ENCODE data around the gene PRR29. TPM values are rescaled to one million over a fixed set of nuclear protein-coding genes. Genes with fewer than 3 reads are reported as not detected.

PRR29 gene
- total RNA-seq, 2 experiments from 2014 or later = 0.16 to 0.29 TPM

- Histone ChIP-seq H3K27ac (ENCODE audit: low read depth, low read length, poor library complexity, severe bottlenecking) (no peak overlapping the region), H3K9me2 (ENCODE audit: insufficient read depth, low read length) (no peaks in the 10 kb centered on the region), H3K4me3 (ENCODE audit: low read depth, low read length, poor library complexity, severe bottlenecking) (no peak overlapping the region), H3K4me2 (ENCODE audit: low read length) (no peak overlapping the region), H2AFZ (ENCODE audit: low read length) (no peak overlapping the region), H3K9me3 (ENCODE audit: low read length) (no peaks in the 10 kb centered on the region), H3K4me1 (ENCODE audit: insufficient read depth, low read length, poor library complexity, severe bottlenecking) (no peaks in the 10 kb centered on the region), H4K20me1 (ENCODE audit: insufficient read depth, low read length) (no peaks in the 10 kb centered on the region), H3K36me3 (ENCODE audit: insufficient read depth, low read length) (peaks cover 65% of the 10 kb centered on the region), H3K79me2 (ENCODE audit: insufficient read depth, low read depth, low read length) (no peaks in the 10 kb centered on the region)
- TF ChIP-seq CTCF (conservative IDR thresholded peaks at IDR 0.05; ENCODE audit: low read length) (no peak), EZH2phosphoT487 (IDR thresholded peaks at IDR 0.05; ENCODE audit: borderline replicate concordance, low read depth, low read length) (no peak)
- ChIA-PET POLR2A (no interaction called here), CTCF (ENCODE audit: unreplicated experiment) (no interaction called here)
- no peak for DNase-seq (ENCODE audit: low spot score)
- BruUV-seq (replicated peaks) = no TSS peak
- intact Hi-C loops (cut with micrococcal nuclease; ENCODE audit: unreplicated experiment) = no loop called here
These were observed 47.0 kb downstream of the PRR29 start for GRCh38 chr17:64045176-64045575.

GRCh38 chr17:64048805-64049204 lies 50.7 kb downstream of the PRR29 start:
- Histone ChIP-seq H3K27ac (ENCODE audit: low read depth, low read length, poor library complexity, severe bottlenecking) (no peak overlapping the region), H3K79me2 (ENCODE audit: insufficient read depth, low read depth, low read length) (no peaks in the 10 kb centered on the region), H3K4me3 (ENCODE audit: low read depth, low read length, poor library complexity, severe bottlenecking) (no peak overlapping the region), H3K4me1 (ENCODE audit: insufficient read depth, low read length, poor library complexity, severe bottlenecking) (no peaks in the 10 kb centered on the region), H3K9me3 (ENCODE audit: low read length) (no peaks in the 10 kb centered on the region), H2AFZ (ENCODE audit: low read length) (no peak overlapping the region), H3K36me3 (ENCODE audit: insufficient read depth, low read length) (peaks cover 78% of the 10 kb centered on the region), H4K20me1 (ENCODE audit: insufficient read depth, low read length) (no peaks in the 10 kb centered on the region), H3K9me2 (ENCODE audit: insufficient read depth, low read length) (no peaks in the 10 kb centered on the region), H3K4me2 (ENCODE audit: low read length) (no peak overlapping the region)
- intact Hi-C loops (cut with micrococcal nuclease; ENCODE audit: unreplicated experiment) = no loop called here
- ChIA-PET CTCF (ENCODE audit: unreplicated experiment) (no interaction called here), POLR2A (no interaction called here)
- DNase-seq (ENCODE audit: low spot score) = no peak
- TF ChIP-seq EZH2phosphoT487 (IDR thresholded peaks at IDR 0.05; ENCODE audit: borderline replicate concordance, low read depth, low read length) = no peak
- TF ChIP-seq CTCF (conservative IDR thresholded peaks at IDR 0.05; ENCODE audit: low read length) = no peak
- BruUV-seq (replicated peaks) = no TSS peak

- Histone ChIP-seq H4K20me1 (ENCODE audit: insufficient read depth, low read length) (no peaks in the 10 kb centered on the region), H2AFZ (ENCODE audit: low read length) (no peak overlapping the region), H3K4me2 (ENCODE audit: low read length) (no peak overlapping the region), H3K79me2 (ENCODE audit: insufficient read depth, low read depth, low read length) (no peaks in the 10 kb centered on the region), H3K4me1 (ENCODE audit: insufficient read depth, low read length, poor library complexity, severe bottlenecking) (peaks cover 5% of the 10 kb centered on the region), H3K9me2 (ENCODE audit: insufficient read depth, low read length) (no peaks in the 10 kb centered on the region), H3K36me3 (ENCODE audit: insufficient read depth, low read length) (peaks cover 74% of the 10 kb centered on the region), H3K4me3 (ENCODE audit: low read depth, low read length, poor library complexity, severe bottlenecking) (no peak overlapping the region), H3K27ac (ENCODE audit: low read depth, low read length, poor library complexity, severe bottlenecking) (no peak overlapping the region), H3K9me3 (ENCODE audit: low read length) (no peaks in the 10 kb centered on the region)
- TF ChIP-seq CTCF (conservative IDR thresholded peaks at IDR 0.05; ENCODE audit: low read length) (no peak), EZH2phosphoT487 (IDR thresholded peaks at IDR 0.05; ENCODE audit: borderline replicate concordance, low read depth, low read length) (no peak)
- POLR2A ChIA-PET = interaction anchor here (0.7 kb wide), 1 partner anchor 23 kb away, joined by 4 read pairs; no protein-coding TSS in a partner anchor
- BruUV-seq (replicated peaks) = no TSS peak
- intact Hi-C loops (cut with micrococcal nuclease; ENCODE audit: unreplicated experiment) = no loop called here
- CTCF ChIA-PET (ENCODE audit: unreplicated experiment) = no interaction called here
- no peak for DNase-seq (ENCODE audit: low spot score)
These were observed 53.0 kb downstream of the PRR29 start for GRCh38 chr17:64051153-64051552.
